ENCODE measurements around the gene WDR45B.

Gene WDR45B

DNA sequence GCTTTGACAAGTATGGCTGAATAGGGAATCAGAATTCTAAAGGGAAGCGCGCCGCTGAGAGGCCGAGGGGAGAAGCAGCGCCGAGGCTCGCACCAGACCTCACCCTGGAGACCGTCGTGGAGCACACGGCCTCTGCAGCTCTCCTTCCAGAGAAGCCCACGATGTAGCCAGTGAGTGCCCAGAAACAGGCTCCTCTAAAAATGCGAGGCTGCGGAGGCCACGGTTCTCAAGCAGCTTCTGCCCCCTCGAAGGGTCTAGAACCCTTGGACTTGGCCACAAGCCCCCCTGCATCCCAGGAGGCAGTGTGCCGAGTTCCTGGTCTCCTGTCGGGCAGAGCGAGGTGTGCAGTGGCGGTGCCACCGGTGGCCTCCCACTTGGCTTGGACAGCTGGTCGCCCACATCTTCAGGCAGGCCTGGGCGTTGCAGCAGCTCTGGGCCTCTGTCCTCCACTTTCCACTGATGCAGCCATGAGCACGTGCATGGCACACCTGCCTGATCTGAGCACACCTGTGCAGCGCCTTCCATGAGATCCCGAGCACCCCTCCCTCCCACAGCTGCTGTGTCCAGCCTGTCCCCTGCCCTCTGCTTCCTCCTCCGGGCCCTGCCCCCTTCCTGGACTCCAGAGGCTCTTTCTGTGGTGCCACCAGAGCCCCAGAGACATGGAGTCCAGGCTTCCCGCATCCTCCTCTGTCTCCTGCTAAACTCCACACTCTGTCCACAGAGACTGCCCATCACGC lies 18.9 kb upstream of the WDR45B start:
- no peak overlapping the region for H3K27ac Mint-ChIP-seq
- no peaks in the 10 kb centered on the region for H3K9me3 Mint-ChIP-seq
- H3K36me3 Mint-ChIP-seq (ENCODE audit: low read depth) = no peaks in the 10 kb centered on the region
- peaks cover 6% of the 10 kb centered on the region for H3K4me1 Mint-ChIP-seq (ENCODE audit: low read depth)
- DNase-seq = no peak
- no peak overlapping the region for H3K4me3 Mint-ChIP-seq
- H3K27me3 Mint-ChIP-seq = no peaks in the 10 kb centered on the region

DNA sequence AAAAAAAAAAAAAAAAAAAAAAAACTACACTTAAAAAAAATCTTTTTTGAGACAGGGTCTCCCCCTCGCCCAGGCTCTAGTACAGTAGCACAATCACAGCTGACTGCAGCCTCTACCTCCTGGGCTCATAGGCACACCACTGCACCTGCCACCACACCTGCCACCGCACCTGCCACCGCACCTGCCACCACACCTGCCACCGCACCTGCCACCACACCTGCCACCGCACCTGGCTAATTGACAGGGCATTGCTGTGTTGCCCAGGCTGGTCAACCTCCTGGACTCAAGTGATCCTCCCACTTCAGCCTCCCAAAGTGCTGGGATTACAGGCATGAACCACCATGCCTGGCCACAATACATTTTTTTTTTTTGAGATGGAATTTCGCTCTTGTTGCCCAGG lies 17.6 kb upstream of the WDR45B start:
- Mint-ChIP-seq H3K27me3 (no peaks in the 10 kb centered on the region), H3K4me3 (no peak overlapping the region), H3K36me3 (ENCODE audit: low read depth) (no peaks in the 10 kb centered on the region), H3K4me1 (ENCODE audit: low read depth) (peaks cover 6% of the 10 kb centered on the region), H3K27ac (no peak overlapping the region), H3K9me3 (no peaks in the 10 kb centered on the region)
- DNase-seq = no peak

DNA sequence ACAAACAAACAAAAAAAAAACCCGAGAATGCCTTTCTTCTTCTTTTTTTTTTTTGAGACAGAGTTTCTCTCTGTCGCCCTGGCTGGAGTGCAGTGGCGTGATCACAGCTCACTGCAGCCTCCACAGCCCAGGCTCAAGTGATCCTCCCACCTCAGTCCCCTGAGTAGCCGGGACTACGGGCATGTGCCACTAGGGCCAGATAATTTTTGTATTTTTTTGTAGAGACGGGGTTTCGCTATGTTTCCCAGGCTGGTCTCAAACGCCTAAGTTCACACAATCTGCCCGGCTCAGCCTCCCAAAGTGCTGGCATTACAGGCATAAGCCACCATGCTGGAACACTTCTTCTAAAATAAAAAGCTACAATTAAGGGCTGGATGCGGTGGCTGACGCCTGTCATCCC lies 17.0 kb upstream of the WDR45B start:
- Mint-ChIP-seq H3K27me3 (no peaks in the 10 kb centered on the region), H3K4me1 (ENCODE audit: low read depth) (peaks cover 6% of the 10 kb centered on the region), H3K27ac (no peak overlapping the region), H3K36me3 (ENCODE audit: low read depth) (no peaks in the 10 kb centered on the region), H3K4me3 (no peak overlapping the region), H3K9me3 (no peaks in the 10 kb centered on the region)
- DNase-seq = no peak

DNA sequence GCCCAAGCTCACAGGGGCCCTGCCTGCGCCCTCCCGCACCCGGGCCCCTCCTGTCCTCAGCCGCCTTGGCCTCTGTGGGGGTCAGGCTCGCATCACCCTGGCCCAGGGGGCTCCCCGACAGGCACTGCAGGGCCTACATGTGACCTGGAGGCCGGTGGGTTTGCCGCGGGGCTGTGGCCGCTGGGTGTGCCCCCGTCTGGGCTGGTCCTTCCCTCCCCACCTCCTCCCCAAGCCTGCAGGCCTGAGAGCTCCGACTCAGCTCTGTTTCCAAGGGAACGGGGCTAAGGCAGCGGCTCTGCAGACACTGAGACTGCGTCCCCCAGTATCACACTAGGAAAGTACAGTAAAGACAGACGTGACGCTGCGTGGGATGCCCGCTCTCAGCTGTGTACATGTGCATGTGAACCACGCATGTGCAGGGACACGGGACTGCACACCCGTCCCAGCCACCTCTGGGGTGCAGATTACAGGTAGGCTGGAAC lies 16.5 kb upstream of the WDR45B start:
- H3K27ac Mint-ChIP-seq = no peak overlapping the region
- H3K9me3 Mint-ChIP-seq = no peaks in the 10 kb centered on the region
- no peaks in the 10 kb centered on the region for H3K27me3 Mint-ChIP-seq
- H3K36me3 Mint-ChIP-seq (ENCODE audit: low read depth) = no peaks in the 10 kb centered on the region
- no peak for DNase-seq
- peaks cover 6% of the 10 kb centered on the region for H3K4me1 Mint-ChIP-seq (ENCODE audit: low read depth)
- no peak overlapping the region for H3K4me3 Mint-ChIP-seq

DNA sequence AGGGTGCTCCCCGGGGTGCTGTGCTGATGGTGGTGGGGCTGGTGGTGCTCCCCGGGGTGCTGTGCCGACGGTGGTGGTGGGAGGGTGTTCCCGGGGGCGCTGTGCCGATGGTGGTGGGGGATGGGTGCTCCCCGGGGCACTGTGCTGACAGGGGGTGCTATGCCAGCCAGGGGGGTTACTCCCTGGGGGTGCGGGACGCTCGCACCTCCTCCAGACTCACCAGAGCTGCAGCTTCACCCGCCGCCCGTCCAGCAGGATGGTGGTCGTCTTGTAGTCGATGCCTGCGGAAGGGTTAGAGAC lies 16.0 kb upstream of the WDR45B start:
- DNase-seq = no peak
- Mint-ChIP-seq H3K4me3 (no peak overlapping the region), H3K9me3 (no peaks in the 10 kb centered on the region), H3K36me3 (ENCODE audit: low read depth) (no peaks in the 10 kb centered on the region), H3K27ac (no peak overlapping the region), H3K27me3 (no peaks in the 10 kb centered on the region), H3K4me1 (ENCODE audit: low read depth) (peaks cover 6% of the 10 kb centered on the region)

DNA sequence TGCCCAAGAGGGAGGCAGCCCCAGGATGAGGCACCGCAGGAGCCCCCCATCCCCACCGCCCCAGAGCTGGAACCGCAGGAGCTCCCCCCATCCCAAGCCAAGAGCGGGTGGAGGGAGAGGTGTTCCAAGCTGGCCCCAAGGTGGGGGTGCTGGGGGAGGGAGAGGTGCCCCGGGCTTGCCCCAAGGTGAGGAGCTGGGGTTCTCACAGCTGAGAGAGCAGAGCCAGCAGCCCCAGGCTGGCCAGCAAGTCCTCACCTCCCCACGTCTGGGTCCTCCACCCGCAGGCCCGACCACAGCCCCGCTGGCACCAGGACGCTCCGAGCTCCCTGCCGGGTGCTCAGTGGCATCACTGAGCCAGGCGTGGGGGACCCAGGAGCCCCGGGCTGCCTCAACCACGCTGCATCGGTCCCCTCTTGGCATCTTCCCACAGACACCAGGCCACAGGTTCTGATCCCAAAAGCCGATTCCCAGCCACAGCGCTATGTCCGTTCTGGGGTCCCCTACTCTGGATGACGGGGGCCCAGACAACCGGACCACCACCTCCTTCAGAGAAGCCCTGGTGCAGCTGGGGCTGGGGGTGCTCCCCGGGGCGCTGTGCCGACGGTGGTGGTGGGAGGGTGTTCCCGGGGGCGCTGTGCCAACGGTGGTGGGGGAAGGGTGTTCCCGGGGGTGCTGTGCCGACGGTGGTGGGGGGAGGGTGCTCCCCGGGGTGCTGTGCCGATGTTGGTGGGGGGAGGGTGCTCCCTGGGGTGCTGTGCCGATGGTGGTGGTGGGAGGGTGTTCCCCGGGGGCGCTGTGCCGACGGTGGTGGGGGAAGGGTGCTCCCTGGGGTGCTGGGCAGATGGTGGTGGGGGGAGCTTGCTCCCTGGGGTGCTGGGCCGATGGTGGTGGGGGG lies 15.4 kb upstream of the WDR45B start:
- H3K27ac Mint-ChIP-seq = no peak overlapping the region
- peaks cover 4% of the 10 kb centered on the region for H3K4me1 Mint-ChIP-seq (ENCODE audit: low read depth)
- no peak overlapping the region for H3K4me3 Mint-ChIP-seq
- no peaks in the 10 kb centered on the region for H3K9me3 Mint-ChIP-seq
- H3K27me3 Mint-ChIP-seq = no peaks in the 10 kb centered on the region
- no peaks in the 10 kb centered on the region for H3K36me3 Mint-ChIP-seq (ENCODE audit: low read depth)
- no peak for DNase-seq

DNA sequence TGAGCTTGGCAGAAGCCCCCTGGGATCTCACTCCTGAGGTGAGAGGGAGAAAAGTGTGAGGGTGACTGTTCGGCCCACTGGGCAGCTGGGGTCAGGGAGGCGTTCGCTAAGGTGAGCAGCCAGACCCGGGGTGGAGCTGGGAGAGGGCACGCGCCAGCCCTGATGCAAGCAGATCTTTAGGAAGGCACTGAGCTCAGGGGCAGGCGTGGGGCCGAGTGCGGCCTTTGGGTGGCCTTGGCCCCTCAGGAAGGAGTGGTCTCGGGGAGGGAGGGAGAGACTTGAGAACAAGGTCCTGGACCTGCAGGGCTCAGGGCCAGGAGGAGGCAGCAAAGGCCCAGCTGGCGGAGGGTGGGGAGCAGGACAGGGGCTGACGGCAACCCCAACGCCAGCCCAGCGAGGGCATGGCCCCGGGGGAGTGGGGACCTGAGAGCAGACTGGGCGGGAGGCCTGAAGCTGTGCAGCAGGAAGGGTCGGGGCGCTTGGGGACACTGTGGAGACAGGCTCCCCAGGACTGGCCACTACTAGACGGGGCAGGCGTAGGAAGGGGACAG lies 14.5 kb upstream of the WDR45B start:
- DNase-seq = no peak
- Mint-ChIP-seq H3K4me1 (ENCODE audit: low read depth) (no peaks in the 10 kb centered on the region), H3K9me3 (no peaks in the 10 kb centered on the region), H3K27ac (no peak overlapping the region), H3K36me3 (ENCODE audit: low read depth) (no peaks in the 10 kb centered on the region), H3K27me3 (no peaks in the 10 kb centered on the region), H3K4me3 (no peak overlapping the region)

DNA sequence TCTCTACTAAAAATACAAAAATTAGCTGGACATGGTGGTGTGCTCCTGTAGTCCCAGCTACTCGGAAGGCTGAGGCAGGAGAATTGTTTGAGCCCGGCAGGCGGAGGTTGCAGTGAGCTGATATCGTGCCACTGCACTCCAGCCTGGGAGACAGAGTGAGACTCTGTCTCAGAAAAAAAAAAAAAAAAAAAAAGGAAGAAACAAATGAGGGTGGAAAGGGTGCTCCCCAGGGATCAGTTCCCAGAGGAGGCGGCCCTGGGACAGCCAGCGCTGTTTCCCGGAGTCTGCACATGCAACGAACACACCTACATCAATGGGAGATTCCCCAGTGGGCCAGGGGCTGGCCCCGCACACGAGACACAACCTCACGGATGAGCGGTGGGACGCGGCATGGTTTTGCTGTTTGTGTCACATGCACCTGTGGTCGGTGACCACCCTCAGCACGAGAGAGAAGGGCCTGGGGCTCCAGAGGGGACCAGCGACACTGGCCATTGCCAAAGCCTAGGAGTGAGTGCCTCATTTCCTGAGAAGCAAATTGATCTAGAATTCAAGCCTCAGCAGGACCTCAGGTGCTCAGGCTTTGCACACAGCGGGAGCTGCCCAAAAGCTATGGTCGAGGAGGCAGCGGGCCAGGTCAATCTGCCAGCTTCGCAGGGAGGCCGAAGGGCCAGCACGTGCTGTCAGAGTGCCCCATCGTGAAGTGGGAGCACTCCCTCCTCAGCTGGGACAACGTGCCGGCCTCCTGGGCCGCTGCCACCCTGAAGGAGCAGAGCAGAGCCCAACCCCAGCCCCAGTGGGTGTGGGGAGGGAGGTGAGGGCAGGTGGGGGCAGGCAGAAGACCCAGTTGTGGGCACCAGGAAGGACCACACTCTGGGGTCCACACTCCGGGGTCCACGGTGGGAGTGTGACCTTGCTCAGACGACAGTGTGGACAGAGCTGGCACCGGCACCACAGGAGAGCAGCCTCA lies 13.8 kb upstream of the WDR45B start:
- DNase-seq = no peak
- Mint-ChIP-seq H3K4me3 (no peak overlapping the region), H3K27me3 (no peaks in the 10 kb centered on the region), H3K9me3 (no peaks in the 10 kb centered on the region), H3K27ac (no peak overlapping the region), H3K4me1 (ENCODE audit: low read depth) (no peaks in the 10 kb centered on the region), H3K36me3 (ENCODE audit: low read depth) (no peaks in the 10 kb centered on the region)

DNA sequence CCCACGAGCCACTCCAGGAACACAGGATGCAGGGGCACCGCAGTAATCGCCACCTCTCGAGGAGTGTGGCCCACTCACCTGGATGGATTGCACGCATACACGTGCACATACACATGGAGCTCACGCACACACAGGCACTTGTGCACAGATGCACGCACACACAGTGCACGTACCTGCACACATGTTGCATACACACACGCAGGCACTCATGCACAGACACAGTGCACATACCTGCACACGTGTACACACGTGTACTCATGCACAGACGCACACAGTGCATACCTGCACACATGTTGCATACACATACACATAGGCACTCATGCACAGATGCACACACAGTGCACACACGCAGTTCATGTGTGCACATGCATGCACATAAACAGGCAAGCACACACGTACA lies 11.6 kb upstream of the WDR45B start:
- H3K4me1 Mint-ChIP-seq (ENCODE audit: low read depth) = no peaks in the 10 kb centered on the region
- no peaks in the 10 kb centered on the region for H3K27me3 Mint-ChIP-seq
- H3K36me3 Mint-ChIP-seq (ENCODE audit: low read depth) = no peaks in the 10 kb centered on the region
- DNase-seq = no peak
- H3K4me3 Mint-ChIP-seq = no peak overlapping the region
- no peak overlapping the region for H3K27ac Mint-ChIP-seq
- no peaks in the 10 kb centered on the region for H3K9me3 Mint-ChIP-seq

DNA sequence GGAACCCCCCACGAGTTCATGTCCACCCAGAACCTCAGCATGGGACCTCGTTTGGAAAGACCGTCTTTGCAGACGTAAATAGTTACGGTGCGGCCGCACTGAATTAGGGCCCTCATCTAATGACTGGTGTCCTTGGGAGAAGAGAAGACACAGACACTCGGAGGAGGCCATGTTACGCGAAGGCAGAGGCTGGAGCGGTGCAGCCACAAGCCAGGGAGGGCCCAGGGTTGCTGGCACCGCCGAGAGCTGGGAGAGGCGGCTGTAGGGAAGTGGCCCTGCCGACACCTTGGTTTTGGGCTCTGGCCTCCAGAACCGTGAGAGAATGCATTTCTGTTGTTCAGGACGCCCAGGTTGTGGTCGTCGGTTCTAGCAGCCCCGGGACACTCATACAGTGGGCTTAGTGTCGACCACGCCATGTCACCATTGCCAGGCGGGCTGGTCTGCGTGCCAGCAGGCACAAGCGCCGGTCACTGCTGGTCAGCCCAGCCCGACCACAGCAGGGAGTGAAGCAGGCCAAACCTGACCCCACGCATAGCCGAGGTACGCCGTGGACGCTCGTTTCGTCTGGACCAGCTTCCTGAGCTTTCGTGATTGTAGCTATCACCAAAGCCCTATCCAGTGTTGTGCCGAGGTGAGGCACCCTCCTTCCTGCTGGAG lies 10.7 kb upstream of the WDR45B start:
- Mint-ChIP-seq H3K36me3 (ENCODE audit: low read depth) (no peaks in the 10 kb centered on the region), H3K27ac (no peak overlapping the region), H3K27me3 (no peaks in the 10 kb centered on the region), H3K4me3 (no peak overlapping the region), H3K9me3 (no peaks in the 10 kb centered on the region), H3K4me1 (ENCODE audit: low read depth) (no peaks in the 10 kb centered on the region)
- no peak for DNase-seq

DNA sequence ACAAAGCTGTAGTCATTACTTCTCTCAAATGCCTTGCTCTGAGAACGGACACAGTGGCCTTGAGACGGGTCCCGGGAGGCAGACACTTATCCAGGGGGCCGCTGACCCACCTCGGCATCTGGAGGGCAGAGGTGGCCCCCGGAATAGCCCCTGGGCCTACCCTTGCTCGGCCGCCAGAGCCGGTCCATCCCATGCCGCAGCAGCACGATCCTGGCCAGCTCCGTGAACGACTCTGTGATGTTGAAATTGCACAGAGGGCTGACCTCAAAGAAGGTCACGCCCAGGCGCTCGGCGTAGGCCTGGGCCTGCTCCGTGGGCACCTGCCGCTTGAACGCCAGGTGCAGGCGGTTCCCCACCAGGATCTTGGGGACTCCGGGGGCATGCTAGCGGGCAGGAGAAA lies 10.1 kb upstream of the WDR45B start:
- H3K36me3 Mint-ChIP-seq (ENCODE audit: low read depth) = no peaks in the 10 kb centered on the region
- H3K4me3 Mint-ChIP-seq = no peak overlapping the region
- no peaks in the 10 kb centered on the region for H3K4me1 Mint-ChIP-seq (ENCODE audit: low read depth)
- no peak overlapping the region for H3K27ac Mint-ChIP-seq
- no peaks in the 10 kb centered on the region for H3K27me3 Mint-ChIP-seq
- no peak for DNase-seq
- H3K9me3 Mint-ChIP-seq = no peaks in the 10 kb centered on the region

DNA sequence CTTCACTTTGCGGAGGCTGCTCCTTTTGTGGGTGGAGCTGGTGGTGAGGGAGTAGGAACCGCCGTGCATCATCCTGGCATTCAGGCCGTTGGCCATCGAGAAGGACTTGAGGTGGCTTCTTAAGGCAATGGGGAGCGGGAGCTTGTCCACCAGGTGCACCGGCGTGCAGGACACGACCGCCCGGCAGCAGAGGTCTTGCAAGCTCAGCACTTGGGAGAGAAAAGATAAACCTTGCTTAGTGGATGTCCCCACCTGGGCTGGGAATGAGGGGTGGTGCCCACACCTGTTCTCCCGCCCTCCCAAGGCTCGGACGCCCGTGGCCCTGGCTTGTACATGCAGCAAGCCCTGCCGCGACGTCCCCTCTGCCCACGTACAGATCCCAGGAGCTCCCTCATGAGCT lies 9.7 kb upstream of the WDR45B start:
- no peak for DNase-seq
- H3K9me3 Mint-ChIP-seq = no peaks in the 10 kb centered on the region
- H3K27ac Mint-ChIP-seq = no peak overlapping the region
- no peaks in the 10 kb centered on the region for H3K27me3 Mint-ChIP-seq
- H3K4me1 Mint-ChIP-seq (ENCODE audit: low read depth) = no peaks in the 10 kb centered on the region
- H3K4me3 Mint-ChIP-seq = no peak overlapping the region
- no peaks in the 10 kb centered on the region for H3K36me3 Mint-ChIP-seq (ENCODE audit: low read depth)

DNA sequence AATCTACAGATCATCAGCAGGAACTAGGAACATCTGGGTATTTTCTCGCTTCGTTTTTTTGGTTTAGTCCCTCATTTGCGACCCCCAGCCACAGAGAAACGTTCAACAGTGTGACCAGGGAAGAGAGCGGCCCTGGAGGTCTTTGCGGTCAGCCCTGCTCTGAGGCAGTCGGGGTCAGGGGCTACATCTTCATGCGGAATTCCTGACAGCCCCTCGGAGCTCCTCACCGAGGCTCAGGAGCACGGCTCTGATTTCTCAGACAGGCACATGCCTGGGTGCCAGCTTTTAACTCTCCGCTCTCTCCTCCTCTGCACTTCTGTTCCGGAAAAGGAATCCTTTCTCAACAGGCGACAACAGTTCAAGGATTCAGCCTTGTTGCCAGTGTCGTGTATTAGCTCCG lies 8.0 kb upstream of the WDR45B start:
- H3K27ac Mint-ChIP-seq = no peak overlapping the region
- DNase-seq = no peak
- no peaks in the 10 kb centered on the region for H3K9me3 Mint-ChIP-seq
- no peaks in the 10 kb centered on the region for H3K36me3 Mint-ChIP-seq (ENCODE audit: low read depth)
- H3K4me1 Mint-ChIP-seq (ENCODE audit: low read depth) = no peaks in the 10 kb centered on the region
- no peaks in the 10 kb centered on the region for H3K27me3 Mint-ChIP-seq
- H3K4me3 Mint-ChIP-seq = no peak overlapping the region

DNA sequence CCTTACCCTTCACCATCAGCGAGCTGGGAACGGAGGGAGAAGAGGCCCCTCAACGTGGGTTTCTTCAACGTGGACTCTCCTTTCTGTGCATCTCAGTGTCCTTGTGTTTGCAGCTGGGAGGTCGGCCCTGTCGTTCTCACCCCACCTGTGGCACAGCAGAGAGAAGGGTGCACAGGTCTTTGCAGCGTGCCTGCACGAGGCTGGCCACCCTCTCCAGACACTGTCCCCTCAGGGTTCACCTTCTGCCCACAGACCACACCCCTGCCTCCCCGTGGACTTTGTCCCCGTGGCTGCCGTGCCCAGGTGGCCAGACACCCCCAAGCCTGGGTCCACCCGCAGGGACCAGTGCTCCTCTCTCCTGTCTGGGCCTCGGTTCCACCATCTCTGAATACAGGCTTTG lies 7.3 kb upstream of the WDR45B start:
- Mint-ChIP-seq H3K27ac (no peak overlapping the region), H3K27me3 (no peaks in the 10 kb centered on the region), H3K9me3 (no peaks in the 10 kb centered on the region), H3K36me3 (ENCODE audit: low read depth) (no peaks in the 10 kb centered on the region), H3K4me1 (ENCODE audit: low read depth) (no peaks in the 10 kb centered on the region), H3K4me3 (no peak overlapping the region)
- no peak for DNase-seq

Data from activated T-cell treated with anti-CD3 and anti-CD28 coated beads, Interleukin-2, amount 50 U/mL, for 24 hours (primary cell).